NCI-H446 (cell line): ENCODE measurements around the gene WNK1.
"Not testable (repeated sequence)": the region's sequence is repeated elsewhere in the genome, so short reads cannot be mapped to it uniquely, and the experiment has no call there.

Experiments used
- DNase-seq, 2 experiments: peaks; one replicate each; lab custom pipeline; 2025; lab: John Stamatoyannopoulos, UW

The WNK1 gene

DNA sequence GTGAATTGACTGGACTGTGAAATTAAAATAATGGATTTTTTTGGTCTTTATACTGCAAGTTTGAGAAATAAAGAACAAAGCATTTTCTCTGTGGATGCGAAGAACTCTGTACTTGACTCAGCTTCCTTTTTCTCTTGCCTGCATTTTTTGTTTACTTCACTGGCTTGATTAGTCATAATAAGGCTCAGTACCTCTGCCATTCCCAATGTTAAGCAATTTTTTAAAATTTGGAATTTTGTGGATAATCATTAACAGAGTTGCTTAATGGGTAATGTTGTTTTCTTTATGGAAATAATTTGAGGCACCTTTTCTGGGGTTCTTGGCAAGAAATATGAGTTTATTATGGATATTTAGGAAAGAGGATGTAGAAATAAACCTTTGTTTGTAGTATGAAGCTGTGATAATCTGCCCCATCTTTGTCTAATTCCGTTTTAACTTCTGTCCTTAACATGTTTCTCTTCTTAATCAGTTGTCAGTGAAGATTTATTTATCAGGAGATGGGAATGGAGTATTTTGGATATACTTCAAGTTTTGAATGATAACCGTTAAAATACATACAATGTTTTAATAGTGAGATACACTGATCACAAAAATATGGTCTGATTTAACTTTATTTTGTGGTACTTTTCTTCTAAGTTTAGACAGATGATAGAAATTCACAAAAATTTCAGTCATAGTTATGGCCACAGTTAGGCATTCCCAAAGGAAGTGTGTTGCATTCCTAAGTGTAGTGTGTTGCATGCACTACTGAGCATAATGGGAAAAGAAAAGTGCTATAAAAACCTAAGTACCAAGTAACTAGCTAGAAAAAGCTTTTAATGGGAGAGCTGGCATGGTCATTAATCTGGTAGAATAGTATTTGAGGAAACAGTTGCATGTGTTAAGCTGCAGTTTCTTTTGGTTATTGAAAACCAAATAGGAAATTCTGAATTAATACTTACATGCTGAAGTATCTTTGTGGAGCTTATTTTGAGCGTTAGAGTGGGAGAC lies 27.7 kb downstream of the WNK1 start:
- no peak for DNase-seq

- DNase-seq = no peak
Observed at GRCh38 chr12:780750-781379, 28.5 kb downstream of the WNK1 start.

GRCh38 chr12:785706-786105 lies 33.3 kb downstream of the WNK1 start:
- DNase-seq = no peak

GRCh38 chr12:788288-788687 lies 35.9 kb downstream of the WNK1 start:
- no peak for DNase-seq

DNA sequence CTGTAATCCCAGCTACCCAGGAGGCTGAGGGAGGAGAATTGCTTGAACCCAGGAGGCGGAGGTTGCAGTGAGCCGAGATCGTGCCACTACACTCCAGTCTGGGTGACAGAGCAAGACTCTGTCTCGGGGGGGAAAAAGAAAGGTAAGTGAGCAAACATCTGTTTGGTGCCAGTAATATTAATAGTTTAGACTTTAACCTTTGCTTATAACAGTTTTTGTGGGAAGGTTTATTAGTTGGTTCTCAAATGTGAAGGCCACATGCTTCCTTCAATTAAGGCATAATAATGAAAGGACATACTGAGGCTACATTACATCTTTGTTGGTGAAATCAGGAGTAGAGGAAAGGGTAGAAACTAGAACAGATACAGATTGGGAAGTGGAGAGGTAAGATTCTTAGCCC lies 36.4 kb downstream of the WNK1 start:
- not testable (repeated sequence) for DNase-seq

DNA sequence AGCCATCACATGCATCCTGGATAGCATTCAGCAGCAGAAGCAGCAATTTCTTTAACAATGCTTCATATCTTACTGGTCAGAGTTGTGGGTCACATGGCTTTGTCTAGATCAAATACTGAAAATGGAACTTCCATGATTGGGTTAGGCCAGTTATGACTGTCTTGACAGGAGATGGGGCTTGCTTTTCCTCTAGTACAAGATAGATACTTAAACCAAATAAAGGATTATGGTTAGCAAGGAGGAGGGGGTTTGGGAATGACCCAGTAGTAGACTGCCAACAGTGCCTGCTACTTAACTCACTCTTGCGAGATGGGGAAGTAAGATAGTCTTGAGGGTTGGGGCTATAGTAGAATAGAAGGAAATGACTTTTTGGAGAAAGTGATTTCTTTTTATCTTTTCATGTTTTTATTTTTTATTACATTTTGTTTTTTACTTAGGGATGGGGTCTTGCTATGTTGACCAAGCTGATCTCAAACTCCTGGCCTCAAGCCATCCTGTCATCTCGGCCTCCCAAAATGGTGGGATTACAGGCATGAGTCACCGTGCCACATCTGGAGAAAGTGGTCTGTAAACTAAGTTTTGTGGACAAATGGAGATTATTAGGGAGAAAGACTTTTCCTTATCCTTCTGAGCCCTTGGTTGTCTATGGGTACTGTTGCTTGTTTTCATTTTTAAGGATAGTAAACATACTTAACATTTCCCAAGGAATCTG lies 37.6 kb downstream of the WNK1 start:
- no peak for DNase-seq

DNA sequence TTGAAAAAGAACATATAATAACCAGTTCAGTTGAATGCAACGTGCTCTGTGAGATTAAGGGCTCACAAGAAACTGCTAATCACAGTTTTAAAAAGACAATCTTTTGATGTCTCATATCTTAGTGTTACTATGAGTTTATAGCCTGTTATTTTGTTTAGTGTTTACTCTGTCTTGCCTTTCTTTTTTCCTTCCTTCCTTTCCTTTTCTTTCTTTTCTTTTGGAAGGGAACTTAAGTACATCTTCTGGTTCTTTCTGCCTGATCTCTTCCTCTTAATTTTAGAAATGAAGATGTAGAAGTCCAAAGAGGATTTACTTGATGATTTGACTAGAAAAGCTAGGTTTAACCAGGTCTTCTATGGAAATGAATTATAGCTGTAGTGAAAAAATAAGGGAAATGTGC lies 38.2 kb downstream of the WNK1 start:
- DNase-seq = no peak

- DNase-seq = no peak
Observed at GRCh38 chr12:793037-793436, 40.7 kb downstream of the WNK1 start.

DNA sequence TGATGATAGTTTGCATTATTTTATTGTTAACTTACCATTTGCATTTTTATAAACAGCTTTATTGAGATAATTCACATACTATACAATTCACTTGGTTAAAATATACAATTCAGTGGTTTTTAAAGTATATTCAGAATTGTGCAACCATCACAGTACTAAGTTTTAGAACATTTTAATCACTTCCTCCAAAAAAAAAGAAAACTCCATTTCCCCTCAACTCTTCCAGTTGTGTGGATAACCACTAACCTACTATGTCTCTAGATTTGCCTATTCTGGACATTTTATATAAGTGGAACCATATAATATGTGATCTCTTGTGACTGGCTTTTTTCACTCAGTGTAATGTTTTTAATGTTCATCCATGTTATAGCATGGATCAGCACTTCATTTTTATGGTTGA lies 41.3 kb downstream of the WNK1 start:
- no peak for DNase-seq

GRCh38 chr12:795305-795704 lies 42.9 kb downstream of the WNK1 start:
- DNase-seq = no peak

DNA sequence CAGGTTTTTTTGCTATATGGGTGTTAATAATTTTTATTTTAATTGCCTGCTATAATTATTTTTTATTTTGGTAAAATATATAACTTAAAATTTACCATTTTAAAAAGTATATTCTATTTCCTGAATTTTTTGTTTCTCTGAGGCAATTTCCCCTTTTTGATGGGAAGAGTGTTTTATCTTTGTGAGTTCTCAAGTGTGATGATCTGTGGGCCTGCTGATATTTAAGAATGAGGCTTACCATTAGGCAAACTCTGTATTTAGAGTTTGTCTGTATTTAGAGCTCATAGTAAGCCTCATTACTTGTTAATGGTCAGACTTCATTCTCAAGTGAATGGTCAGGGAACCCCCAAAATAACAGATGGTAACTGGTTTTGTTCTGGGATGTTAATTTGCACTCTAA lies 48.0 kb downstream of the WNK1 start:
- DNase-seq = no peak

- DNase-seq = no peak
Observed at GRCh38 chr12:802242-803120, 50.1 kb downstream of the WNK1 start.

- DNase-seq = no peak
Observed at GRCh38 chr12:805022-805632, 52.7 kb downstream of the WNK1 start.

- DNase-seq = no peak
Observed at GRCh38 chr12:806200-806791, 53.9 kb downstream of the WNK1 start.

GRCh38 chr12:807041-807735 lies 54.8 kb downstream of the WNK1 start:
- DNase-seq = no peak

DNA sequence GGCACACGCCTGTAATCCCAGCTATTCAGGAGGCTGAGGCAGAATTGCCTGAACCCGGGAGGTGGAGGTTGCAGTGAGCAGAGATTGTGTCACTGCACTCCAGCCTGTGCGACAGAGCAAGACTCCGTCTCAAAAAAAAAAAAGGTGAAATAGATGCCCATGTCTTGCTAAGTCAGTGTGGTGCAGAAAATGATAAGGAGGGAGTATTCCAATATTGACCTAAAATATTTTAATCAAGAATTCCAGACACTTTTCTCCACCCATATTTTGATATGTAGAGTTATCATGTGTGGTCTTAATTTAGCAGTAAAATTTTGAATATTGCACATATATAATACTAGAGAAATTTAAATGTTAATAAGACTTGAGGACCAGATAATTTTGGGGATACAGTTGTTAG lies 57.7 kb downstream of the WNK1 start:
- DNase-seq = no peak

DNA sequence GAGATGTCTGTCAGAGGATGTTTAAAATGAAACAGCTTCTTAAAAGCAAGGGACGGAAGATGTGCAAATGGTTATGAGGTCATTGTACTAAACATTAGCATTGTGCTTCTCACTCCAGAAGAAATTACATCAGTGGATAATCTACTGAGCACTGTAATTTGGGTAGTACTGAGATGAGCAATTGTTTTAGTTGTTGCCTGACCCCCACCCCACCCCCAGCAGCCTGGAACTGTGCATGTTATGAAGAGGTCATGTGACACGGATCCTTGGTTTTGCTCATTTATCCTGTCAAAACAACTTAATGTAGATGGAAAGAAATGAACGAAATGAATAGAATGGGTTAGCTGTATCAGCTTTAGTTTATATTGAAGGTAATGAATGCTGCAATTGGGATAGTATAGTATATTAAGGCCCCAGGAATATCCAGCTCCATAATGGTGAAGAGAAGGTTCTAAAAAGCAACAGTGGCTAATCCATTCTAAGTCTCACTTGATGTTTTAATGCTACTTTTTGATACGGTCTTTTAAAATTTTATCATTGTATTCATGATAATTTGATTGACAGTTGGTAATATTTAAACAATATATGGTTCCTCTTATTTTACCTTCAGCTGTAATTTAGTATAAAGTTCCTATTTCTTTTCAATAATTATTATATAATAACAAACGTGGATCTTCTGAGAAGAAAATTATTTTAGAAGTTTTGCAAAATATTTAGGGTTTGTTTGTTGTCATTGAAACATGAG lies 58.5 kb downstream of the WNK1 start:
- no peak for DNase-seq

DNA sequence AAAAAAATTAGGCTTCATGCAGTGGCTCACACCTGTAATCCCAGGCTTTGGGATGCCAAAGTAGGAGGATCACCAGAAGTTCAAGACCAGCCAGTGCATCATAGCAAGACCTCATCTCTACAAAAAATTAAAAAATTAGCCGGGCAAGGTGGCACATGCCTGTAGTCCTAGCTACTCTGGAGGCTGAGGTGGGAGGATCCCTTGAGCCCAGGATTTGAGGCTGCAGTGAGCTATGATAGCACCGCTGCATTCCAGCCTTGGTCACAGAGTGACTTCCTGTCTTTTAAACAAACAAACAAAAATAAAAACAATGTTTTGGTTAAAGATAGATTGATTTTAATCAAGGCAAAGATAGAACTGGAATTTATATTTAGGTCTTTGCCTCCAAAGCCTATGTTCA lies 60.6 kb downstream of the WNK1 start:
- no peak for DNase-seq

DNA sequence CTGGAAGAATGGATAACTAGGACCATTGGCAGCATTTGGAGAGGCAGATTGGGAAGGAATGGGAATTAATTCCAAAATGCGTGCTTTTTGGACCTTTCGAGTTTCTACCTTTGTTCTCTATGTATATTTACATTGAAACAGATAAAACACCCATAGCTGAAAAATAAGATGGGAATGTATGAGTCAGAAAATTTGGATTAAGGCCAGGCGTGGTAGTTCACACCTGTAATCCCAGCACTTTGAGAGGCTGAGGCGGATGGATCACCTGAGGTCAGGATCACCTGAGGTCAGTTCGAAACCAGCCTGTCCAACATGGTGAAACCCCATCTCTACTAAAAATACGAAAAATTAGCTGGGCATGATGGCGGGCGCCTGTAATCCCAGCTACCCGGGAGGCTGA lies 65.1 kb downstream of the WNK1 start:
- DNase-seq = not testable (repeated sequence)
